T-helper 9 cell (primary cell): ENCODE measurements around the gene RTL9.

ENCODE experiments used
- DNase-seq: peaks from one replicate; pipeline ENCODE4 v3.0.0-alpha.2; 2020

Gene RTL9

GRCh38 chrX:110407910-110408545 is 49.4 kb downstream of the RTL9 start:
- peak; percentile 22 for DNase-seq
